PC-9 (cell line): Measurements from ENCODE around the gene ZDHHC3. TPM values are rescaled to one million over a fixed set of nuclear protein-coding genes. Genes with fewer than 3 reads are reported as not detected.

Source experiments
- BruUV-seq: library from RNA; stranded (reverse); fragments of 400-500 nt; replicated peaks from 2 replicates; lab custom pipeline; 2021; lab: Mats Ljungman, UMichigan
- CTCF ChIA-PET: fragments of 300-600 bp; sonication (Branson Sonifier 250); formaldehyde crosslinking; loops from one replicate; lab custom pipeline; 2022; ENCODE audit warnings: antibody characterized with exemption; lab: Charles Lee
- POLR2A ChIA-PET: fragments of 300-600 bp; sonication (Branson Sonifier 250); formaldehyde crosslinking; loops from one replicate; lab custom pipeline; 2022; ENCODE audit warnings: antibody characterized with exemption; ENCODE audit not compliant: unreplicated experiment; lab: Charles Lee
- DNase-seq, 2 experiments: peaks; one replicate each; pipeline versions ENCODE4 v3.0.0 to v3.0.0-alpha.2; 2015 to 2022; ENCODE audit warnings: mixed read lengths in 1 of 2
- H2AFZ ChIP-seq: fragments of 200-600 bp; sonication (generic); 2 replicates; pipeline ENCODE4 v1.8.1; 2017; ENCODE audit warnings: antibody characterized with exemption
- H3F3A ChIP-seq: fragments of 200-600 bp; sonication (generic); 2 replicates; pipeline ENCODE4 v1.8.1; 2017; ENCODE audit warnings: antibody characterized with exemption, mild to moderate bottlenecking, low read depth; ENCODE audit not compliant: insufficient read depth
- H3K27ac ChIP-seq: fragments of 200-600 bp; sonication (generic); 2 replicates; pipeline ENCODE4 v1.6.1; 2016; ENCODE audit warnings: mixed run types
- H3K27me3 ChIP-seq: fragments of 200-600 bp; sonication (generic); 2 replicates; pipeline ENCODE4 v1.6.1; 2016; ENCODE audit warnings: low read depth, mixed run types; ENCODE audit not compliant: insufficient read depth
- H3K36me3 ChIP-seq: fragments of 200-600 bp; sonication (generic); 2 replicates; pipeline ENCODE4 v1.6.1; 2016; ENCODE audit warnings: low read depth, mixed run types
- H3K4me1 ChIP-seq: fragments of 200-600 bp; sonication (generic); replicated peaks from 2 replicates; pipeline ENCODE4 v1.6.1; 2016; ENCODE audit warnings: mixed run types; ENCODE audit not compliant: insufficient read depth
- H3K4me2 ChIP-seq: fragments of 200-600 bp; sonication (generic); 2 replicates; pipeline ENCODE4 v1.6.1; 2017; ENCODE audit warnings: mixed run types
- H3K4me3 ChIP-seq: fragments of 200-600 bp; sonication (generic); 2 replicates; pipeline ENCODE4 v1.6.1; 2016; ENCODE audit warnings: mixed run types
- H3K79me2 ChIP-seq: fragments of 200-600 bp; sonication (generic); 2 replicates; pipeline ENCODE4 v1.6.1; 2017; ENCODE audit warnings: low read depth, mixed run types
- H3K9me2 ChIP-seq: fragments of 200-600 bp; sonication (generic); 2 replicates; pipeline ENCODE4 v1.8.1; 2017; ENCODE audit warnings: mild to moderate bottlenecking; ENCODE audit not compliant: insufficient read depth
- H3K9me3 ChIP-seq: fragments of 200-600 bp; sonication (generic); 2 replicates; pipeline ENCODE4 v1.8.1; 2016; ENCODE audit warnings: low read depth; ENCODE audit not compliant: insufficient read depth
- H4K20me1 ChIP-seq: fragments of 200-600 bp; sonication (generic); 2 replicates; pipeline ENCODE4 v1.8.1; 2017; ENCODE audit not compliant: insufficient read depth
- EZH2 ChIP-seq: fragments of 200-600 bp; sonication (generic); IDR thresholded peaks from 2 replicates; pipeline ENCODE4 v1.8.0; 2017; ENCODE audit warnings: antibody characterized with exemption, low read depth
- intact Hi-C: fragments of 100-400 bp; cut with micrococcal nuclease; formaldehyde crosslinking; loops from one replicate; pipeline ENCODE4 v1.10.0; 2022; ENCODE audit not compliant: unreplicated experiment
- total RNA-seq: library from RNA; stranded (reverse); gene quantifications from 2 replicates; pipeline ENCODE4 v1.2.3, GENCODE V29; 2021
- TF ChIP-seq, protein P1 (sequence below): fragments of 200-600 bp; sonication (generic); conservative IDR thresholded peaks from 2 replicates; pipeline ENCODE4 v1.6.1; 2017; ENCODE audit warnings: mixed run types, antibody characterized with exemption, mild to moderate bottlenecking, moderate library complexity

Gene ZDHHC3
- total RNA-seq, 1 experiment from 2014 or later, result 107 TPM

GRCh38 chr3:44929782-44930181 lies 46.2 kb downstream of the ZDHHC3 start:
- no peak overlapping the region for H3K4me2 ChIP-seq
- no TSS peak for BruUV-seq
- no peak overlapping the region for H2AFZ ChIP-seq
- H3K36me3 ChIP-seq, result no peaks in the 10 kb centered on the region
- ChIA-PET CTCF (no interaction called here), POLR2A (interaction anchor here (0.6 kb wide), 1 partner anchor 9 kb away, joined by 3 read pairs; no protein-coding TSS in a partner anchor)
- H3K9me2 ChIP-seq, result no peaks in the 10 kb centered on the region
- no peaks in the 10 kb centered on the region for H3F3A ChIP-seq
- no peaks in the 10 kb centered on the region; the same call in 1 of the 2 replicates for H4K20me1 ChIP-seq
- intact Hi-C loops, result no loop called here
- TF ChIP-seq, protein P1, sequence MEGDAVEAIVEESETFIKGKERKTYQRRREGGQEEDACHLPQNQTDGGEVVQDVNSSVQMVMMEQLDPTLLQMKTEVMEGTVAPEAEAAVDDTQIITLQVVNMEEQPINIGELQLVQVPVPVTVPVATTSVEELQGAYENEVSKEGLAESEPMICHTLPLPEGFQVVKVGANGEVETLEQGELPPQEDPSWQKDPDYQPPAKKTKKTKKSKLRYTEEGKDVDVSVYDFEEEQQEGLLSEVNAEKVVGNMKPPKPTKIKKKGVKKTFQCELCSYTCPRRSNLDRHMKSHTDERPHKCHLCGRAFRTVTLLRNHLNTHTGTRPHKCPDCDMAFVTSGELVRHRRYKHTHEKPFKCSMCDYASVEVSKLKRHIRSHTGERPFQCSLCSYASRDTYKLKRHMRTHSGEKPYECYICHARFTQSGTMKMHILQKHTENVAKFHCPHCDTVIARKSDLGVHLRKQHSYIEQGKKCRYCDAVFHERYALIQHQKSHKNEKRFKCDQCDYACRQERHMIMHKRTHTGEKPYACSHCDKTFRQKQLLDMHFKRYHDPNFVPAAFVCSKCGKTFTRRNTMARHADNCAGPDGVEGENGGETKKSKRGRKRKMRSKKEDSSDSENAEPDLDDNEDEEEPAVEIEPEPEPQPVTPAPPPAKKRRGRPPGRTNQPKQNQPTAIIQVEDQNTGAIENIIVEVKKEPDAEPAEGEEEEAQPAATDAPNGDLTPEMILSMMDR, result no peak
- TF ChIP-seq EZH2, result no peak
- no peaks in the 10 kb centered on the region for H3K9me3 ChIP-seq
- no peaks in the 10 kb centered on the region for H3K4me1 ChIP-seq
- no peak overlapping the region for H3K27ac ChIP-seq
- no peak for DNase-seq
- H3K4me3 ChIP-seq, result no peak overlapping the region
- H3K27me3 ChIP-seq, result no peaks in the 10 kb centered on the region
- no peaks in the 10 kb centered on the region for H3K79me2 ChIP-seq

- H3K9me3 ChIP-seq, result no peaks in the 10 kb centered on the region
- H3K36me3 ChIP-seq, result no peaks in the 10 kb centered on the region
- no peak overlapping the region for H3K4me2 ChIP-seq
- H3K27me3 ChIP-seq, result no peaks in the 10 kb centered on the region
- no peak overlapping the region for H3K27ac ChIP-seq
- no peaks in the 10 kb centered on the region for H3K9me2 ChIP-seq
- H3F3A ChIP-seq, result no peaks in the 10 kb centered on the region
- no TSS peak for BruUV-seq
- H2AFZ ChIP-seq, result no peak overlapping the region
- intact Hi-C loops, result no loop called here
- CTCF ChIA-PET, result no interaction called here
- POLR2A ChIA-PET, result no interaction called here
- TF ChIP-seq EZH2, result no peak
- TF ChIP-seq, protein P1, result no peak
- H4K20me1 ChIP-seq, result no peaks in the 10 kb centered on the region
- H3K4me3 ChIP-seq, result no peak overlapping the region
- H3K79me2 ChIP-seq, result no peaks in the 10 kb centered on the region
- H3K4me1 ChIP-seq, result no peaks in the 10 kb centered on the region
- DNase-seq, result no peak
Observed at GRCh38 chr3:44927371-44927770, 48.6 kb downstream of the ZDHHC3 start.

DNA sequence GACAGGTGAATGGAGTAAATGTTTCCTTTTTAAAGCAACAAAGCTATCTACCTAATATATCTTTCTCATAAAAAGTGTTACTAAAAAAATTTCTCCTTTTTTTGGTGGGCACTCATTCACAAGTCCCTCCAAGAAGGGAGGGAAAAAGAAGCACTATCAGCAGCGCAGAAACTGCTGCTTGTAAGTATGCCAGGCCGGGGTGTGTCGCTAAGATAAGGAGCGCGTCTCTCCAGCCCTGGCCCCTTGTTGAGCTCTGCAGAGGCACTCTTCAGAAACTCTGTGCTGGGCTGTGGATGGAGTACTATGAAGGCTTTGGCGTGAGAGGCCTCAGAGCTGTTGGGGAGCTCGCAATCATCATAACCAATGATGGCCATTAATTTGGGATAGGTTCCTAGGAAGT lies 49.1 kb downstream of the ZDHHC3 start:
- ChIA-PET CTCF (no interaction called here), POLR2A (no interaction called here)
- Histone ChIP-seq H4K20me1 (no peaks in the 10 kb centered on the region), H3K79me2 (no peaks in the 10 kb centered on the region), H3K9me2 (no peaks in the 10 kb centered on the region), H3K36me3 (no peaks in the 10 kb centered on the region), H2AFZ (no peak overlapping the region), H3F3A (no peaks in the 10 kb centered on the region), H3K4me2 (no peak overlapping the region), H3K27me3 (no peaks in the 10 kb centered on the region), H3K9me3 (no peaks in the 10 kb centered on the region), H3K4me1 (no peaks in the 10 kb centered on the region), H3K27ac (no peak overlapping the region), H3K4me3 (no peak overlapping the region)
- intact Hi-C loops, result no loop called here
- TF ChIP-seq EZH2, result no peak
- TF ChIP-seq, protein P1, result no peak
- BruUV-seq, result no TSS peak
- no peak for DNase-seq
